Natural killer cell (primary cell): Measurements from ENCODE around the gene SLC2A9. TPM values are rescaled to one million over a fixed set of nuclear protein-coding genes. Genes with fewer than 3 reads are reported as not detected.

Experiments used
- ATAC-seq, 3 donors: fragments of 150-1000 bp in 2 of 3; fragments of 200-7000 bp in 1 of 3; cut with Tn5 transposase; 1 replicate in 1 of 3; 2 replicates in 2 of 3; pipeline ENCODE4 v1.10.0; 2021; ENCODE audit warnings: mild to moderate bottlenecking in 2 of 3, moderate library complexity in 2 of 3
- DNase-seq, 2 donors: peaks; one replicate each; pipeline versions ENCODE4 v3.0.0 to v3.0.0-alpha.2; 2013 to 2021; ENCODE audit warnings: mixed read lengths in 1 of 2
- H3K27ac ChIP-seq: one replicate; pipeline ENCODE4 v1.5.1; 2013; ENCODE audit warnings: mild to moderate bottlenecking, low read length
- H3K27me3 ChIP-seq: one replicate; pipeline ENCODE4 v1.6.1; 2013; ENCODE audit warnings: low read length; ENCODE audit not compliant: control insufficient read depth, insufficient read depth
- H3K36me3 ChIP-seq: one replicate; pipeline ENCODE4 v1.6.1; 2013; ENCODE audit warnings: low read length; ENCODE audit not compliant: control insufficient read depth, insufficient read depth
- H3K4me1 ChIP-seq: one replicate; pipeline ENCODE4 v1.6.1; 2013; ENCODE audit warnings: low read length; ENCODE audit not compliant: control insufficient read depth, insufficient read depth
- H3K4me3 ChIP-seq: one replicate; pipeline ENCODE4 v1.5.1; 2013; ENCODE audit warnings: low read length
- H3K9me3 ChIP-seq: one replicate; pipeline ENCODE4 v1.6.1; 2013; ENCODE audit warnings: low read length; ENCODE audit not compliant: control insufficient read depth, insufficient read depth
- H3K27ac Mint-ChIP-seq, 2 donors: one replicate each; pipeline ENCODE4 v1.8.0; 2022; ENCODE audit warnings: mild to moderate bottlenecking in 2 of 2, mixed read lengths in 2 of 2, moderate library complexity in 1 of 2
- H3K27me3 Mint-ChIP-seq, 2 donors: one replicate each; pipeline ENCODE4 v1.8.0; 2022; ENCODE audit warnings: low read depth in 2 of 2, mixed read lengths in 2 of 2
- H3K36me3 Mint-ChIP-seq: one replicate; pipeline ENCODE4 v1.8.0; 2022; ENCODE audit warnings: mixed read lengths
- H3K4me1 Mint-ChIP-seq, 2 donors: one replicate each; pipeline ENCODE4 v1.8.0; 2022; ENCODE audit warnings: mixed read lengths in 2 of 2
- H3K4me3 Mint-ChIP-seq: one replicate; pipeline ENCODE4 v1.8.0; 2022; ENCODE audit warnings: mild to moderate bottlenecking, moderate library complexity, mixed read lengths
- H3K9me3 Mint-ChIP-seq, 2 donors: one replicate each; pipeline ENCODE4 v1.8.0; 2022; ENCODE audit warnings: mixed read lengths in 2 of 2
- CTCF ChIP-seq: fragments of 200-600 bp; IDR thresholded peaks from one replicate; pipeline ENCODE4 v1.8.0; 2022; ENCODE audit warnings: antibody characterized with exemption
- WGBS: methylation state at CpG from one replicate; pipeline ENCODE4 v1.1.7; 2013; ENCODE audit warnings: missing lambda C conversion rate; ENCODE audit not compliant: insufficient coverage; 5-methylcytosine and 5-hydroxymethylcytosine counted together
- intact Hi-C: fragments of 100-400 bp; cut with micrococcal nuclease; formaldehyde crosslinking; loops from one replicate; pipeline ENCODE4 v1.14.2; 2022
- total RNA-seq, 4 donors: library from RNA; stranded (reverse); fragments of 120-200 nt in 1 of 4; gene quantifications; one replicate each; pipeline versions ENCODE4 v1.2.3 to v1.2.4, GENCODE V29; 2013 to 2022

The SLC2A9 gene
- total RNA-seq, 3 donors from 2014 or later (not counting 1 experiment from before 2014, with no cell fraction given) = 1.5 to 5.5 (median 3.9) TPM

GRCh38 chr4:9924750-9925149, 96.5 kb downstream of the SLC2A9 start:
- no peaks in the 10 kb centered on the region for H3K4me1 ChIP-seq
- no peak overlapping the region for H3K4me3 ChIP-seq
- Mint-ChIP-seq H3K36me3 (no peaks in the 10 kb centered on the region), H3K4me1 (no peaks in the 10 kb centered on the region), H3K27me3 (no peaks in the 10 kb centered on the region), H3K27ac (no peak overlapping the region), H3K9me3 (no peaks in the 10 kb centered on the region), H3K4me3 (no peak overlapping the region)
- H3K9me3 ChIP-seq = no peaks in the 10 kb centered on the region
- intact Hi-C loops = no loop called here
- TF ChIP-seq CTCF = no peak
- no peak for DNase-seq
- no peak overlapping the region for H3K27ac ChIP-seq
- no peaks in the 10 kb centered on the region for H3K36me3 ChIP-seq
- no peaks in the 10 kb centered on the region for H3K27me3 ChIP-seq
- no peak for ATAC-seq
- 78% methylated on average over 4 of the region's 4 CpGs for WGBS

GRCh38 chr4:9923195-9923812, 98.0 kb downstream of the SLC2A9 start:
- Mint-ChIP-seq H3K9me3 (no peaks in the 10 kb centered on the region), H3K27me3 (no peaks in the 10 kb centered on the region), H3K4me1 (no peaks in the 10 kb centered on the region), H3K27ac (no peak overlapping the region), H3K4me3 (no peak overlapping the region), H3K36me3 (no peaks in the 10 kb centered on the region)
- intact Hi-C loops = no loop called here
- ATAC-seq = no peak
- no peaks in the 10 kb centered on the region for H3K9me3 ChIP-seq
- H3K4me3 ChIP-seq = no peak overlapping the region
- H3K27me3 ChIP-seq = no peaks in the 10 kb centered on the region
- TF ChIP-seq CTCF = no peak
- no peaks in the 10 kb centered on the region for H3K36me3 ChIP-seq
- no peaks in the 10 kb centered on the region for H3K4me1 ChIP-seq
- H3K27ac ChIP-seq = no peak overlapping the region
- WGBS = 91% methylated on average over 12 of the region's 12 CpGs
- DNase-seq = no peak

GRCh38 chr4:9921326-9921725, 100.0 kb downstream of the SLC2A9 start:
- intact Hi-C loops = no loop called here
- H3K9me3 Mint-ChIP-seq = no peaks in the 10 kb centered on the region
- Histone ChIP-seq H3K4me1 (no peaks in the 10 kb centered on the region), H3K4me3 (no peak overlapping the region), H3K36me3 (no peaks in the 10 kb centered on the region), H3K9me3 (no peaks in the 10 kb centered on the region), H3K27ac (no peak overlapping the region), H3K27me3 (no peaks in the 10 kb centered on the region)
- DNase-seq (no peak), ATAC-seq (no peak)
- H3K4me3 Mint-ChIP-seq = no peak overlapping the region
- H3K4me1 Mint-ChIP-seq = no peaks in the 10 kb centered on the region
- no peak for TF ChIP-seq CTCF
- no peak overlapping the region for H3K27ac Mint-ChIP-seq
- 79% methylated on average over 5 of the region's 6 CpGs for WGBS
- no peaks in the 10 kb centered on the region for H3K36me3 Mint-ChIP-seq
- H3K27me3 Mint-ChIP-seq = no peaks in the 10 kb centered on the region

- no peaks in the 10 kb centered on the region for H3K36me3 ChIP-seq
- no peak overlapping the region for H3K27ac ChIP-seq
- H3K9me3 ChIP-seq = no peaks in the 10 kb centered on the region
- Mint-ChIP-seq H3K9me3 (no peaks in the 10 kb centered on the region), H3K36me3 (no peaks in the 10 kb centered on the region), H3K4me3 (no peak overlapping the region), H3K27me3 (no peaks in the 10 kb centered on the region), H3K27ac (no peak overlapping the region), H3K4me1 (no peaks in the 10 kb centered on the region)
- H3K27me3 ChIP-seq = no peaks in the 10 kb centered on the region
- intact Hi-C loops = no loop called here
- TF ChIP-seq CTCF = no peak
- DNase-seq = no peak
- H3K4me1 ChIP-seq = no peaks in the 10 kb centered on the region
- ATAC-seq = no peak
- 93% methylated on average over 2 of the region's 2 CpGs for WGBS
- H3K4me3 ChIP-seq = no peak overlapping the region
Observed at GRCh38 chr4:9920029-9920428, 101.3 kb downstream of the SLC2A9 start.
